GM18861 (cell line): ENCODE measurements around the gene DHDH.

ENCODE experiments used
- ATAC-seq: cut with Tn5 transposase; IDR thresholded peaks from one replicate; pipeline ENCODE4 v1.9.1; 2021; ENCODE audit not compliant: unreplicated experiment

Gene DHDH

DNA sequence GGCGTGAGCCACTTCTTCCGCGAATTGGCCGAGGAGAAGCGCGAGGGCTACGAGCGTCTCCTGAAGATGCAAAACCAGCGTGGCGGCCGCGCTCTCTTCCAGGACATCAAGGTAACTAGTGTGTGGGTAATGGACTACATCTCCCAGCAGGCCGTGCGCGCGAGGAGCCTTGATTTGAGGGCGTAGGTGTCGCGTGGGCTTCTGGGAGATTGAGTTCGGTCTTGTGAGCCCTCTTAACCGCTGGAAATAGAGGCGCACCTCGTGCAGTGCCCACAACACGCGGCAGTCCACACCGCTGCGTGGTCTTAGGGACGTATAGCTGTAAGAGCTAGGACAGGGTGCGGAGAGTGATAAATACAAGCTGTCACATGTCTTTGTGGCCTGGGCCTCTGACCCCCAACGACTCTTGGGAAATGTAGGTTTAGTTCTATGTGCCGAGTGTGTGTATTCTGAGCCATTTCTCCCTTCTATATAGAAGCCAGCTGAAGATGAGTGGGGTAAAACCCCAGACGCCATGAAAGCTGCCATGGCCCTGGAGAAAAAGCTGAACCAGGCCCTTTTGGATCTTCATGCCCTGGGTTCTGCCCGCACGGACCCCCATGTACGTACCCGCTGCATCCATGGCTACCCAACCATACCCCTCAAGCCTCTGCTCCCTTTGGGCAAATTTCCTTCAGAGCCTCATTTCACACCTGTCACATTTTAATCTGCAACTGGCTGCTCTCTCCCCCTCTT, 32.5 kb downstream of the DHDH start:
- ATAC-seq: no peak

DNA sequence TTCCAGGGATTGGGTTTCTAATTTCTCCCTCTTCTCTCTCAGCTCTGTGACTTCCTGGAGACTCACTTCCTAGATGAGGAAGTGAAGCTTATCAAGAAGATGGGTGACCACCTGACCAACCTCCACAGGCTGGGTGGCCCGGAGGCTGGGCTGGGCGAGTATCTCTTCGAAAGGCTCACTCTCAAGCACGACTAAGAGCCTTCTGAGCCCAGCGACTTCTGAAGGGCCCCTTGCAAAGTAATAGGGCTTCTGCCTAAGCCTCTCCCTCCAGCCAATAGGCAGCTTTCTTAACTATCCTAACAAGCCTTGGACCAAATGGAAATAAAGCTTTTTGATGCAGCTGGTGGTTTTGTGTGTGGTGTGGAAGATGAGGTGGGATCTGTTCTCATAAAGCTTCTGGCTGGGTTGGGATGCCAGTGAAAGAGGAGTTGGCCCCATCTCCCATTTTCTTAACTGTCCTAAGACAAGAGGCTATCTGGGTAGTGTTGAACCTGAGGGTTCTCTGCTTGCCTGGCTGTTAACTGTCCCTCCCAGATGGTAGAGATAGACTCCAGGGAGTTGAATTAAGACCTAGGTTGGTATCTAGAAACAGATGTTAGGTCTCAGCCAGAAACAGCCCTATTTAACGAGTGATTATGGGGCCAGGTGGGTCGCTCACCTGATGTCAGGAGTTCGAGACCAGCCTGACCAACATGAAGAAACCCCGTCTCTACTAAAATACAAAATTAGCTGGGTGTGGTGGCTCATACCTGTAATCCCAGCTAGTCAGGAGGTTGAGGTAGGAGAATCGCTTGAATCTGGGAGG, 33.2 kb downstream of the DHDH start:
- ATAC-seq: no peak

GRCh38 chr19:48967346-48968178, 34.1 kb downstream of the DHDH start:
- ATAC-seq: no peak

DNA sequence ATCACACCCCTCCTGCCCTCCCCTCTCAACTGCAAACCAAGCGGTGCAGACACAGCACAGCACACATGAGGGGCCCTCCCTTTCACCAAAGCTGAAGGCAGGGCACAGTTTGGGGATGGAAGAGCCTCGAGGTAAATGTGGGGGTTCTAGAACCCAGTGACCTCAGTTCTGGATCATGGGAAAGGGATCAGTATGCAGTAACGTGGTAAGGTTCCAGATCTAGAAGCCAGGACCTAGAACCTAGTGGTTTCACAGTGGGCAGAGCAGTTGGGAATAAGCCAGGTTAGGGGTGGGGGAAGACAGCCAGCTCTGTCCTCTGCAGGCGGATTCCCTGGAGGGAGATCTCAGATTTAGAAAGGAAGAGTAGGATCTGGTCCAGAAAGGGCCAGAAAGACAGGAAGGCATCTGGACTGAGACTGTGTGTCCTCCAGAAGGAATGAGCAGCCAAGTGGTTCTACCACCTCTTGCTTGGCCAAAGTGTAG, 34.7 kb downstream of the DHDH start:
- ATAC-seq: no peak

GRCh38 chr19:48968813-48969218, 35.3 kb downstream of the DHDH start:
- ATAC-seq: no peak

GRCh38 chr19:48969276-48970138, 36.0 kb downstream of the DHDH start:
- no peak for ATAC-seq

- no peak for ATAC-seq
Measured at GRCh38 chr19:48970139-48970766, 36.8 kb downstream of the DHDH start.

- no peak for ATAC-seq
Measured at GRCh38 chr19:48970923-48971395, 37.5 kb downstream of the DHDH start.

- ATAC-seq: no peak
Measured at GRCh38 chr19:48975947-48976847, 42.7 kb downstream of the DHDH start.

DNA sequence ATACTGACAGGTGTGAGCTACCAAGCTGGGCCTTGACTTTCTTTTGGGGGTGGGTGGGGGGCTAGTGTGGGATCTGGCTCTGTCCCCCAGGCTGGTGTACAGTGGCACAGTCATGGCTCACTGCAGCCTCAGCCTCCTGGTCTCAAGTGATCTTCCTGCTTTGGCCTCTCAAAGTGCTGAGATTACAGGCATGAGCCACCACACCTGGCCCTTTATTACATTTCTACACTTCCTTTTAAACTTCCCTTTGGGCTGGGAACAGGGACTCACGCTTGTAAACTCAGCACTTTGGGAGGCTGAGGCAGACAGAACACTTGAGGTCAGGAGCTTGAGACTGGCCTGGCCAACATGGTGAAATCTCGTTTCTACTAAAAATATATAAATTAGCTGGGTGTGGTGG, 43.6 kb downstream of the DHDH start:
- no peak for ATAC-seq

GRCh38 chr19:48982280-48982679, 48.8 kb downstream of the DHDH start:
- ATAC-seq: no peak

GRCh38 chr19:48985711-48986110, 52.2 kb downstream of the DHDH start:
- ATAC-seq: no peak

- no peak for ATAC-seq
Measured at GRCh38 chr19:48986211-48986610, 52.7 kb downstream of the DHDH start.

DNA sequence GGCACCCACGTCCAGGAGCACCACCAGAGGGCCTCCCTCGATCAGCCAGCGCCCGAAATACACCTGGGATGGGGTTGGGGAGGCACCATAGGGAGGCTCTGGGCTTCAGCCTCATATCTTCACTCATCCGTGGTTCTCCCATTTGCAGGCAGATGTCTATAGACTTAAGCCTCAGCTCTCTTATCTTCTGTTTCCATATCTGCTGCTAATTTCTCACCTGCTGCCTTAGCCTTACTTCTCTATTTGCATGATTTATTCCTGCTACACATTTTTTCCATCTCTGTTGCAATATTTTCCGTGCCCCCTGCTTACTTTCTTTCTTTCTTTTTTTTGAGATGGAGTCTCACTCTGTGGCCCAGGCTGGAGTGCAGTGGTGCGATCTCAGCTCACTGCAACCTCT, 53.8 kb downstream of the DHDH start:
- no peak for ATAC-seq

- ATAC-seq: no peak
Measured at GRCh38 chr19:48988286-48988685, 54.8 kb downstream of the DHDH start.

- ATAC-seq: no peak
Measured at GRCh38 chr19:48988860-48989259, 55.4 kb downstream of the DHDH start.

- ATAC-seq: no peak
Measured at GRCh38 chr19:48989701-48990291, 56.3 kb downstream of the DHDH start.

DNA sequence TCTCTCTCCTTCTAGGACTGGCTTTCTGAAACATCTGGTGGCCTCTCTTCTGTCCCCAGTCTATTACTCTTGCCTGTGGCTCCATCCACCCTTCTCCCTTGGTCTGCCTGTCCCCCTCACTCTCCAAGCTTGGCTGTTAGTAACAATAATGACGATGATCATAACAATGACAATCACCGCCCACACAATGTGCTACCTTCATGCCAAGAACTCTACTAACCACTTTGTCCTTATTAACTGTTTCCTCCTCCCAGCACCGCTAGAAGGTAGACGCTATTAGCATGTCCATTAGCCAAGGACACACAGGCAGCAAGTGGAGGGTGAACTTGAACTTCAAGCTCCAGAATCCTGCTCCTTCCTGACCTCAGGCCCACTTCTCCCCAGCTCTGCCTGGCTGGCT, 56.9 kb downstream of the DHDH start:
- no peak for ATAC-seq
